Amniotic epithelial cell (primary cell): ENCODE results near the gene PLOD1.
"Not testable (repeated sequence)": the region's sequence is repeated elsewhere in the genome, so short reads cannot be mapped to it uniquely, and the experiment has no call there.

Experiments used
- DNase-seq: peaks from one replicate; pipeline ENCODE4 v3.0.0-alpha.2; 2010; ENCODE audit warnings: low read depth

The PLOD1 gene

GRCh38 chr1:11934302-11935056 is at the start of gene PLOD1:
TSS of gene PLOD1 (plus strand) at chr1:11934717. CDS start at chr1:11934780, 63 bp downstream.
- peak; percentile 89 for DNase-seq

- DNase-seq = no peak
Measured at GRCh38 chr1:11885916-11886315, 48.6 kb upstream of the PLOD1 start.

DNA sequence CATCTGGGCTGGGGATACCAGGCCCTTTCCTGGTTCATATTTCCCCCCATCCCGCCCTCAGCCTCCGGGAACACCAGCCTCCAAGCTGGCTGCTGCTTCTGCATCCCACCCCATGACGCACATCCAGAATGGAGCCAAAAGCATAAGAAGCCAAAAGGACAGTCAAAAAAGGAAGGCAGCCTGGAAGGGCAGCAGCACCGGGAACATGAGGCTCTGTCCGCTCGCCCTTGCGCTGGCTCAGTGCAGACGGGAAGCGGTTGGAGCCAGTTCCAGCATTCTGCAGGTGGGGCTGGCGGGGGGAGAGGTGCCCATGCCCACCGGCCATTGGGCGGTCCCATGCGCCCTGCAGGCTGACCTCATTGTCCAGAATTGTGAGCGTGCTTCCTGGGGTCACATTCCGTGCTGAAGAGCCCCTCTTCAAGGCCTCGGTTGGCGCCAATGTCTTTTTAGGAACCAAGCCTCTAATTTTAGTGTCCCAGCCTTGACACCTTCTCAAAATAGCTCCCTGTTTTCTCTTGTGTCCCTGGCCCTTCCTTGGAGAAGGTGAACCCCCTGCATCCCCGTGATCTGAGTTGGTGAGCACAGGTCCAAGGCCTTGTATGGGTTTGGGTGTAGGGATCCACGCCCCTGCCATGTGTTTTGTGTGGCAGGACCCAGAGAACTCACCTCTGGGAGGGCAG is 47.4 kb upstream of the PLOD1 start:
- DNase-seq = no peak

GRCh38 chr1:11887666-11888007 is 46.9 kb upstream of the PLOD1 start:
- DNase-seq = no peak

DNA sequence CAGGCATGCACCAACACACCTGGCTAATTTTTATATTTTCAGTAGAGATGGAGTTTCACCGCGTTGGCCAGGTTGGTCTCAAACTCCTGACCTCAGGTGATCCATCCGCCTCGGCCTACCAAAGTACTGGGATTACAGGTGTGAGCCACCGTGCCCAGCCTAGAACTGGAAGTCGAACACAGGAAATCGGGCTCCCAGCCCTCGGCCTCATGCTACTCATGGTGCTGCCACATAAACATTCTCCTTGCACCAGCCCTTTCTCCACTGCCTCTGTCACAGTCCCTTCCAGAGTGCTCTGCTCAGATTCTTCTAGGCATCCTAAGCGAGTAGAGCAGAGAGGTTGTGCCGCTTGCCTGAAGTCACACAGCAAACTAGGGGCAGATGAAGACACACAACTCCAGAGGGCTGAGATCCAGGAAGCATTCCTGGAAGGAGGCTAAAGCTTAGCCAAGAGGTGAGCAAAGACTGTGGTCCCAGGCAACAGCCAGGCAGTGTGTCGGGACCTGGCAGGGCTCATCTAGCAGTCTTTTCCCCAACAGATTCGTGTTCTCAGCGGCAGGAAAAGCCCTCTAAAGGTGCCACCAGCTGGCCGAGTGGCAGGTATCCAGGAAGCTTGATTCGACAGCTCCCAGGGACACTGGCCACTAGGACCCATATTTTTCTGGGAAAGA is 46.2 kb upstream of the PLOD1 start:
- no peak for DNase-seq

DNA sequence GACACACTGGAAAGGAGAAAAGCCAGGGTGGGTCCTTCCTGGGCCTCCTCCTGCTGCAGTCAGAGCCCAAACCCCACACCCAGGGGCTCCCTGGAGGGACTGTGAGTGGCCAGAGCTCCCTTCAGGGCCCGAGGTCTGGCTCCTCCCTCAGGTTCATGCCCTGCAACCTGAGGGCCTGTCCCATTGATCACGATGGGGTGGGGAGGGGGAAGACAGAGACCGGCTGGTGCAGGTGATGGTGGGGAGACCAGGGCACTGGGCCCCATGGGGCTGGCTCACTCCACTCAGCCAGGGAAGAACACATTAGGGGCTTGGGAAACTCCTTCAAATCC is 45.7 kb upstream of the PLOD1 start:
- no peak for DNase-seq

- DNase-seq = no peak
Measured at GRCh38 chr1:11891433-11892186, 42.9 kb upstream of the PLOD1 start.

- DNase-seq = peak; percentile 22
Measured at GRCh38 chr1:11893907-11894251, 40.6 kb upstream of the PLOD1 start.

- DNase-seq = not testable (repeated sequence)
Measured at GRCh38 chr1:11894501-11894900, 40.0 kb upstream of the PLOD1 start.

- no peak for DNase-seq
Measured at GRCh38 chr1:11898086-11898785, 36.3 kb upstream of the PLOD1 start.

- no peak for DNase-seq
Measured at GRCh38 chr1:11898831-11899467, 35.6 kb upstream of the PLOD1 start.

DNA sequence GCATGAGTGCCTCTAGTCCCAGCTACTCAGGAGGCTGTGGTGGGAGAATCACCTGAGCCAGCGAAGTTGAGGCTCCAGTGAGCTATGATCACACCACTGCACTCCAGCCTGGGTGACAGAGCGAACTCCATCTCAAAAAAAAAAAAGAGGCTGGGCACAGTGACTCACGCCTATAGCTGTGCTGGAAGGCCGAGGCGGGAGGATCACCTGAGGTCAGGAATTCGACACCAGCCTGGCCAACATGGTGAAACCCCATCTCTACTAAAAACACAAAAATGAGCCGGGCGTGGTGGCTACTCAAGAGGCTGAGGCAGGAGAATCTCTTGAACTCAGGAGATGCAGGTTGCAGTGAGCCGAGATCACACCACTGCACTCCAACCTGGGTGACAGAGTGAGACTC is 33.1 kb upstream of the PLOD1 start:
- not testable (repeated sequence) for DNase-seq

GRCh38 chr1:11903210-11903609 is 31.3 kb upstream of the PLOD1 start:
- no peak for DNase-seq

DNA sequence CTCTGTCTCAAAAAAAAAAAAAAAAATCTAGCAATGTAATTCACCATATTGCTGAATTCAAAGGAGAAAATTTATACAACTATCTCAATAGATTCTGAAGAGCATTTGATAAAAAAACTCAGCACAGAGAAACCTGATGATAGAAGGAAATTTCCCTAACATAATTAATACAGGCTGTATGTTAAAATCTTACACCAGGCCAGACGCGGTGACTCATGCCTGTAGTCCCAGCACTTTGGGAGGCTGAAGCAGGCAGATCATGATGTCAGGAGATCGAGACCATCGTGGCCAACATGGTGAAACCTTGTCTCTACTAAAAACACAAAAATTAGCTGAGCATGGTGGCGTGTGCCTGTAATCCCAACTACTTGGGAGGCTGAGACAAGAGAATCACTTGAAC is 30.4 kb upstream of the PLOD1 start:
- DNase-seq = not testable (repeated sequence)

DNA sequence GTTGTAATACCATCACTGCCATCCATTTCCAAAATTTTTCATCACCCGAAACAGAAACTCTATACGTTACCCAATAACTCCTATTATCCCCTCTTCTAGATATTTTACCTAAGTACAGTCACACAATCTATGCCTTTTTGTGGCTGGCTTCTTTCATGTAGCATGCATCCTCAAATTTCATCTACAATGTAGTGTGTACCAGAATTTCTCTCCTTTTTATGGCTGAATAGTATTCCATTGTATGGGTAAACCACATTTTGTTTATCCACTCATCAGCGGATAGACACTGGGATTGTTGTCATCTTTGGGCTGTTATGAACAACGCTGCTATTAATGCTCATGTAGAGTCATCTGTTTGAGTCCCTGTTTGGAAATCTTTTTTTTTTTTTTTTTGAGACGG is 29.5 kb upstream of the PLOD1 start:
- no peak for DNase-seq

- DNase-seq = no peak
Measured at GRCh38 chr1:11906870-11907269, 27.6 kb upstream of the PLOD1 start.

DNA sequence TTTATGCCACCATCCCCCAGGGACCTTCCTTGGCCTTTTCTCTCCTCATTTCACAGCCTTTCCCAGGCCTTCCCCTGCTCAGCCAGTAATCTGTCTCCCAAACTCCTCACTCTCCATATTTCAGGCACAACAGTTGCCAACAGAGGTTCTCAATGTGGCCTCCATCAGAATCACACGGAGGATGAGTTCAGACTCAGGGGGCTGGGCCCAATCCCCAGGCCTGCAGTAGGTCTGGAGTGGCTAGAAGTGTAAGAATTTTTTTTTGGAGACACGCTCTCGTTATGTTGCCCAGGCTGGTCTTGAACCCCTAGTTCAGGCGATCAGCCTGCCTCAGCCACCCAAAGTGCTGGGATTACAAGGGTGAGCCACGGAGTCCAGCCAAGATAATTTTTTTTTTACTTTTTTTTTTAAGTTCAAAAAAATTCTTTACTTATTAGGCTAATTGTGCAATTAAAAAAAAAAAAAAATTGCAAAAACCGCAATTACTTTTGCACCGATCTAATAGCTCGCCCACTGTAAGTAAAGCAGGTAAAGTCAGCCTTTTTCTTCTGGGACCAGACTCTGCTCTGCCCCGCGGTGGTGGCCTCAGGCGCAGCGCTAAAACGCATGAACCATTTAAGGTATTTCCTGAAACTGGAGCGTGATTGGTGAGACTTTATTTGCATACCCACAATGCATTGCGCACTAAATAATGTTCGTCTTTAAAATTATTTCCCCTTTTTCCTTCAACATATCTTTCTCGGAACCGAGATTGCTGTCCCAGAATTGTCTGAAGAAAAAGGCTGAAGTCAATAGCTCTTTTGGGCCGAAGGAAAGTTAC is 27.0 kb upstream of the PLOD1 start:
- DNase-seq = peak; percentile 91

DNA sequence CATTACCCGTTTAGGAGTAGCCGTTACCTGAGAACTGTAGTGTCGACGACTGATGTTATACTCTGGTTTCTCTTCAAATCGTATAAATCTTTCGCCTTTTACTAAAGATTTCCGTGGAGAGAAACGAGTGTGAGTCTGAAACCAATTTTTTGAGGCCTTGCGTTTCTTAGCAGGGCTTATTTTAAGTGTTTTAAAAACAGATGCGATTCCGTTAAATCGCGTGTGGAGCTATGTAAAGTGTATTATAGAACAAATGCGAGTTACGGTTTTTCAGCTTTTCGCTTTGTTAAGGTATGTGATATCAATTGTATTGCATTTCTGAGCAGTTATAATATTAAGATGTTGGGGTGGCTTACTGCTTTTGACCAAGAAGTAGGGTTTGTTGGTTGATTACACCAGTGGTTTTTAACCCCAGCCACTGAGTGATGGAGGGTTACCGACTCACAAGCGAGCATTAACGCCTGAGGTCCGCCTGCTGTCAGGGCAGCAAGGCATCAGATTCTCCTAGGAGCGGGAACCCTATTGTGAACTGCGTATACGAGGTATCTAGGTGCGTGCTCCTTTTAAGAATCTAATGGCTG is 26.3 kb upstream of the PLOD1 start:
- peak; percentile 99 for DNase-seq

DNA sequence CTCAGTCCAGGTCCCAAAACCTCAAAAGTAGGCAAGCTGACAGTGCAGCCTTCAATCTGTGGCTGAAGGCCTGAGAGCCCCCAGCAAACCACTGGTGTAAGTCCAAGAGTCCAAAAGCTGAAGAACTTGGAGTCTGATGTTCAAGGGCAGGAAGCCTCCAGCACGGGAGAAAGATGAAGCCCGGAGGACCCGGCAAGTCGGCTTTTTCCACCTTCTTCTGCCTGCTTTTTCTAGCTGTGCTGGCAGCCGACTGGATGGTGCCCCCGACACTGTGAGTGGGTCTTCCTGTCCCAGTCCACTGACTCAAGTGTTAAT is 23.6 kb upstream of the PLOD1 start:
- not testable (repeated sequence) for DNase-seq

GRCh38 chr1:11912000-11912399 is 22.5 kb upstream of the PLOD1 start:
- no peak for DNase-seq
